Activated T-cell treated with anti-CD3 and anti-CD28 coated beads for 1 hour (primary cell): ENCODE data around the gene ERC1.
"Not testable (repeated sequence)": the region's sequence is repeated elsewhere in the genome, so short reads cannot be mapped to it uniquely, and the experiment has no call there.

ENCODE experiments used
- DNase-seq: peaks from one replicate; pipeline ENCODE4 v3.0.0-alpha.2; 2020; ENCODE audit warnings: low read depth

The ERC1 gene

DNA sequence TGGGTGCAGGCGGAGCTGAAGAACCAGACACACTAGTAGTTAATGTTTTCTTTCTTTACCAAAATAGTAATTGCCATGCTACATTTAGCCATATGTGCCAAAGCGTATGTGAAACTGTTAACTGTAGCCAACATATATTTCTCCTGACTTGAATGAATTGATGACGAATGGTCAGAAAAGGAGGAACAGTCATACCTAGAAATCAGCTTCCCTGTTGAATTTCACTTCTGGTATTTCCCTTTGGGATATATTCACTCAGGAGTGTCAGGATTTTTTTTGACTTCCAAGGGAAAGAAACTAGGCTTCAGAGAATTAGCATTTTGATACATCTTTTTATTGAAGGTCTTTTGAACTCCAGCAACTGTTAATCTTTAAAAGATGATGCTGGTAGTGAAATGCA is 87.0 kb downstream of the ERC1 start:
- DNase-seq, result no peak

DNA sequence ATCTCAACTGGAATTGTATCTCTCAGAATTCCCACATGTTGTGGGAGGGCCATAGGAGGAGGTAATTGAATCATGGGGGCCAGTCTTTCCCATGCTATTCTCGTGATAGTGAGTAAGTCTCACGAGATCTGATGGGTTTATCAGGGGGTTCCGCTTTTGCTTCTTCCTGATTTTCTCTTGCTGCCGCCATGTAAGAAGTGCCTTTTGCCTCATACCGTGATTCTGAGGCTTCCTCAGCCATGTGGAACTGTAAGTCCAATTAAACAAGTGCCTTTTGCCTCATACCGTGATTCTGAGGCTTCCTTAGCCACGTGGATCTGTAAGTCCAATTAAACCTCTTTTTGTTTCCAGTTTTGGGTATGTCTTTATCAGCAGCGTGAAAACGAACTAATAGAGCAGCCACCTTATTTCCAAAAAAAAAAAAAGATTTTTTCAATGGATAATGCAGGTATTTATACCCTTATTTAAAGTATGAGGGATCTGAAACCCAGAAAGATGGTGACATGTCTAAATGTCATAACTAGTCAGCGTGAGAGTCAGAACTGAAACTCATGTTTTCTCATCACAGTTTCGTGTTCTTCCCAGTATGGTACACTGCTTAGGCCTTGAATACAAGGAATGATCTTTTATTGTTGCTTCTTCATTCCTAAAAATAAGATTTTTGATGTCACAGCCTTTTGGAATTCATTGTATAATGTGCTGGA is 89.6 kb downstream of the ERC1 start:
- no peak for DNase-seq

DNA sequence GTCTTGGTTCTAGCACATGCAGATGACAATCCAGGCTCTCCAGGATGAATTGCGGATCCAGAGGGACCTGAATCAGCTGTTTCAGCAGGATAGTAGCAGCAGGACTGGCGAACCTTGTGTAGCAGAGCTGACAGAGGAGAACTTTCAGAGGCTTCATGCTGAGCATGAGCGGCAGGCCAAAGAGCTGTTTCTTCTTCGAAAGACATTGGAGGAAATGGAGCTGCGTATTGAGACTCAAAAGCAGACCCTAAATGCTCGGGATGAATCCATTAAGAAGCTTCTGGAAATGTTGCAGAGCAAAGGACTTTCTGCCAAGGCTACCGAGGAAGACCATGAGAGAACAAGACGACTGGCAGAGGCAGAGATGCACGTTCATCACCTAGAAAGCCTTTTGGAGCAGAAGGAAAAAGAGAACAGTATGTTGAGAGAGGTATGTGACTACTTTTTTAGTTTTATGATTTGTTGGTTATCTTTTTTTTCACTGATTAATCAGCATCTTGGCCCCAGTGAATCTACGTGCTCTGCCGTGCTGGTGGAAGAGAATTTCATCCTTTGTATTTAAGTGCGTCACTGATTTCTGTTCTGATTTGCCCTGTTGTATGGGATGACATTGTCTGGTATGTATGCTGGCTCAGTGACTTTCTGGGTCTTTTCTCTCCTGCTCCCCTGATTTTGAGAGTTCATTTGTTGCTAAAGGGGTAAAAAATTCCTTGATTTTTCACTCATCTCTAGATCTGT is 92.3 kb downstream of the ERC1 start:
- DNase-seq, result no peak

DNA sequence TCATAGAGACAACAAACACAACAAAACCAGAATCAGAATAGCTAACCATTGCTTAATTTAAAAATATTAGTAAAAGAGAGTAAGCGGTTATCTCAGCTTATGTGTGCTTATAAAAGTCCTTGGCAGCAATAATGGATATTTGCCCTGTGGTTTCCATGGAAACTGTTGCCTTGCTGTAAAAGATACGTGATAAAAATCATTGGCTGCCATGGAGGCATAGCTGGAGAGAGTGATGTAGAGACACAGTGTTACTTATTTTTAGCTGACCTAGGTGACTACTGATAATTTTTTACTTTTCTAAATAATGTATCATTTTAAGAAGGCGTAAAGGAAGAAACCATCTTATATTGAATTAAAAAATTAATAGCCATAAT is 92.9 kb downstream of the ERC1 start:
- no peak for DNase-seq

DNA sequence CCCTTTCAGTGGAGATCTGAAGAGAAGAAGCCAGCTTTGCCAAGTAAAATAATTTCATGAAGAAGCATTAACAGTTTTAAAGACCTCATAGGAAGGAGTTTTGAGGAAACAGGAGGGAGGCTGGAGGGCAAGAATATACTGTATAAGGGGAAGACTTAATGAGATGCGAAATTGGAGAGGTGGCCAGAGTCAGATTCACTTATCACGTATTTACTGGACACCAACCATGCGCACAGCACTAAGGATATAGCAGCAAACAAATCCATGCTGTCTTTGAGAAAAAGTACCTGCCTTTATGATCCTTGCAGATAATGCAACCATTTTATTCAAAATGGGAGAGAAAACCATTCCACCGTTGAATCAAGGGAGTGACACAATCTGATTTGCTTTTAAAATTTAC is 100.3 kb downstream of the ERC1 start:
- DNase-seq, result no peak

DNA sequence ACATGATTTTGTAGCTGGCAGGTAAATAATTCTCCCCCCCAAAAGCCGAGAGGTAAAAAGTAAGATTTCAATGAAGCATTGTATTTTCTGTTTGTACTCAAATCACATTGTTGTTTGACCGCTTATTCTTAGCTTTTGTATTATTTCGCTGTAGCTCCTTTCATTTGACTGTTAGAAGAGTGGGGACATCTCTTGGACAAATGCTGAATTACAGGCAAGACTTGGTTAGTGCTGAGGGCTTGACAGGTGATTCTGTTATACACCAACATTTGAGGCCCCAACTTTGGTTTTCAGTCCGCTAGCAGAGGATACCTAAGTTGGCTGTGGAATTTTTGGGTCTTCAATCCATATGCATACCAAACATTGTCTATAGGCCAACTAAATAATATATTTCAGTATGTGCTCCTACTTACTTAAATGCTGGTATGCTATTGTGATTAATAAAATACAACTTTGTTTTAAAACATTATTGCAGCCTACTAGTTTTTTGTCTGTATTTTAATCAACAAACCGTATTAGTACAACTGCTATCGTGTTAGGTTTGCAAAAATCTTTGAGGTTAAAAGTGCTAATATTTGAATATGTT is 102.2 kb downstream of the ERC1 start:
- no peak for DNase-seq

DNA sequence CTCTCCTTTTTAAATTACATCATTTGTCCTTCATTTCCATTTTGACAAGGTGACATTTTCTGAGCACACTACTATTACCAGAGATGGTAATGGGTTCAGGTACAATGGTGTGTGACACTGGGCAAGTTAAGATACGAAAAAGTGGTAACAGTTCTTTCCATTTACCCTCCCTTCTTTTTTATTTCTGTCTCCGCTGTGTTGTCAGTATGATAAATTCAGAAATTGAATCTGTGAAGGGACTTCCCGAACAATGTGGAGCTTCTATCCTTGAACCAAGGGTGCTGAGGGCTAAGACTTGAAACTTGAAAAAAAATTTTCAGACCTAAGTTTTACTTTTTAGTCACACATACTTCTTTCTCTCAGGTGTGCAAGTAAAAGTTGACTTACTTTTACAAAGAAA is 103.7 kb downstream of the ERC1 start:
- DNase-seq, result no peak

DNA sequence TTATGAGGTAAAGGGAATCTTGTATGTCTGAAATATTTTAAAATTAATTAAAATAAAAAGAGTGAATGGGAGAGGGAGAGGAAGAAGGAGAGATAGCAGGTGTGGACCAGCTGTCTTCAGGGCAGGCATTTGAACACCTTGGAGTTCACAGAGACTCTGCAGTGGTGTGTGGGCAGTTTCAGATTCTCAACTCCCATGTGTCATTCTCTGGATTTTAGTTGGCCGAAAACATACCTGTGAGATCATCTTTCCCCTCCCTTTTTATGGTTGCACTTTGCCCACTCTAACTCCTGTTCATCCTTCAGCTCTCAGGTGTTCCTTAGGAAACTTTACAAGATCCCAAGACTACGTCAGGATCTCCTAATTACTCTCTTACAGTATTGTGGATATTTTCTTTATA is 108.1 kb downstream of the ERC1 start:
- no peak for DNase-seq

DNA sequence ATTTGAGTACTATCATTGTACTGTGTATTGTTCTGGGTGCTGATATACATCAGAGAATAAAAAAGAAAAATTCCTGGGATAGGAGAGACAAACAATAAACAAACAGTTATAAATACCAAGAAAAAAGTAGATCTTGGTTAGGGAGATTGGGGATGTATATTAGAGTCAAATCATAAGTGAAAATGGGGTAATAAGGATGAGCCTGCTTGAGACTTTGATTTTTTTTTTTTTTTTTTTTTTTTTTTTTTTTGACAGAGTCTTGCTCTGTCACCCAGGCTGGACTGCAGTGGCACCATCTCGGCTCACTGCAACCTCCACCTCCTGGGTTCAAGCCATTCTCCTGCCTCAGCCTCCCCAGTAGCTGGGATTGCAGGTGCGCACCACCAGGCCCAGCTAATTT is 108.6 kb downstream of the ERC1 start:
- not testable (repeated sequence) for DNase-seq

DNA sequence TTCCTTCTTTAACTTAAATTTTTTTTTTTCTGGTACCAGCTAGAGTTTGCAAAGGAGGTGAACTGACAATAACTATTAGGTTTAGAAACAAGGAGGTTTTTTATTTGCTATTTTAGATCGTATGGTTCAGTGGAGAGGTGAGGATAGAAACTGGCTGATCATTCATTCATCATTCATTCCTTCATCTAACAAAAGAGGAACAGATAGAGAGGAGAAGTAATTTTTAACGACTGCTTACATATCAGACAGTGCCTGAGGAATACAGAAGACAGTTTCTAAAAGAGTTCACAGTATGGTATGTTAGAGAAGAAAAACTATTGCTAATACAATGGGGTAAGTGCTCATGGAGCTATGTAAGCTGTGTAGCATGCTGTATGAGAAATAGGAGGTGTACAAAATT is 111.1 kb downstream of the ERC1 start:
- no peak for DNase-seq

DNA sequence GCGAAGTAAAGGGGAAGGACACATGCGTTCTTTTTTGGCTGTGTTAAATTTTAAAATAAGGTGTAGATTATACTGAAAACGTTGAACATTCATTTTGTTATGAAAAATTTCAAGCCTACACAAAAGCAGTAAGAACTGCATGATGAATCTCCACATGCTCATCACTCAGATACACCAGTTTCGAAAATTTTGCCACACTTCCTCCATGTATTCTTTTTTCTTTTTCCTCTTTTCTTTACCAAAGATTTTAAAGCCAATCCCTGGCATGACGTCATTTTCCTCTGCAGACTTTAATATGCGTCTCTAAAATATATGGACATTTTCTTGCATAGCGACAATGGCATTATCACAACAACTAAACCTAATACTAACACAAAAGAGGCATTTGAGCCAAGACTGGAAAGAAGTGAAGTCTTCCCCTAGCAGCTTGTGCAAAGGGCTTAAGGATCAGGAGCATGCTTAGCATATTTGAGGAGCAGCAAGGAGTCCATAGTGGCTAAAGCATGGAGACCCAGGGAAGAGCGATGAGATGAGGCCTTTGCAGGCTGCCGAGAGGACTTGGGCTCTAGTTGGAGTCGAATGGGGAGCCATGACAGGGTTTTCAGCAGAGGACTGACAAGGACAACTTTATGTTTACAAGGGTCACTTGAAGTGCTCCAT is 111.9 kb downstream of the ERC1 start:
- DNase-seq, result no peak

DNA sequence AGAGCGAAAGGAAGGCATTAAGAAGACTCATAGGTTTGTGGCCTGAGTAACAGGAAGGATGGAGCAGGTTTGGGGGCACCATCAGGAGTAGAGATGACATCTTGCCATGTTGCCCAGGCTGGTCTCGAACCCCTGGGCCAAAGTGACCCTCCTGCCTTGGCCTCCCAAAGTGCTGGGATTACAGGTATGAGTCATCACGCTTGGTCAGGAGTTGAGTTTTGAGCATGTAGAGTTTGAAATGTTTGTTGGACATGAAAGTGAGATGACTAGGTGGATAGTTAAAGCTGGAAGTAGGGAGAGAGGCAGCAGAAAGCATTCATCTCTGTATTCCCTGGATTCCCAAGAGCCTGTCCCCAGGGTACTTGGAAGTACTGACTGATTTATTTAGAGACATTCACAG is 112.6 kb downstream of the ERC1 start:
- DNase-seq, result no peak

DNA sequence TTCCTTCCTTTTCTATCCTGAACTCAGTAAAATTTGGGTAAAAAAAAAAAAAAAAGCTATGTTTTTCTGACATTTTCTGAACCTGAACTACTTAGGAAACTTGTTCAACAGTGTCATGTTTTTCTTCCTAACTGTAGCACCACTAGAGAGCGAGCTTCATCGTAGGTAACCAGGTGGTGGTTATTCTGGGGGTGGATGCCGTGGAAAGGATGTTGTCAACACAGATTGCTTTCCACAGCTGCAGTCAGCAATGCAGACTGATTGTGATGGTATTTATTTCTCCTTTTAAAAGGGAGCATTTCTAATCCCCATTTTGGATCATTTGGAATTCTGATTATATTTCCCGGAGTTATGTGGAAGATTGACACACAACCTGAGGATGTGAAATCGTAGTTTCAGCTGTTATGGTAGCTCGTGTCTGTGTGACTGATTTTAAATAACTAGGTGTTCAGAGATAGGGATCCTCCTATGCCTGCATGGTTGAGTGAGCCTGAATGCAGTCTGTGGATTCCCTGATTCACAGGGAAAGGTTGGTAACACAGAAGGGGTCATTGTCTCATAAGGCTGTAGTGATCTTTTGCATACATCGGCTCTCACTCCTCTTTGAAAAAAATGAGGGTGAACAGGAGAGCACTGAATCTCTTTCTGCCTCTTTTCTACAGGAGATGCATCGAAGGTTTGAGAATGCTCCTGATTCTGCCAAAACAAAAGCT is 113.2 kb downstream of the ERC1 start:
- DNase-seq, result no peak

DNA sequence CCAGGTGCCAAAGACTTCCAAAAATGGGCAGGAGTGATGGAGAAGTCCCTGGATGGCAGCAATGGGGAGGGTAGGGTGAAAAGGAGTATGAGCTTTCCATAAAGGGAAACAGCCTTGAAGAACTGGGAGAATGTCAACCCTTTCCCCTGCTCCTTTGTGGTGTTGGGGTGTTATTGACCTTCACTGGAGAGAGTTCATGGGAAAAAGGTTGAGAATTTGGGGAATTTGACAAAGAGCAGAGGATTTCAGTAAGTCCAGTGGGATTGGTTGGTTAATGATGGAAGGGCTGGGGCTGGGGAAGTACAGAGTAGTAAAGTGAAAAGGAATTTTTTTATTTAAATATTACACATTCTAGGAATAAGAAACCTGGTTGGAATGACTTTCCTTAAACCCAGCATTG is 116.6 kb downstream of the ERC1 start:
- DNase-seq, result no peak

DNA sequence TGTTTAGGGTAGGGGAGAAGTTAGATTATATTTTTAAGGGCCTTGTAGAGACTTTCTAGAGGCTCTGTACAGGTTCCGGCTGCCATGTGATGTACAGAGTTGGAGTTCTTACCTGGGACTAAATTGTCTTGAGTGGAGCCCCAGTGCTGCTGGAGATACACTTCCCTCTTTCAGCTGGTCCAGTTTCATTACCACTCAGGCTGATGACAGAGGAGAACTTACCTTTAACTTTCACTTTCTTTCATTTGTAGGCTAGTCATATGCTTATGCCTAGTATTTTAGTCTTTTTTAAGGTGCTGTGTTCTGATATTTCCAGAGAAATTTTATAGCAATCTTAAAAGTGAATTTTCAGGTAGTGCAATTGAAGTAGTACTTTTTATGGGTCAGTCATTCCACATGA is 117.3 kb downstream of the ERC1 start:
- no peak for DNase-seq

DNA sequence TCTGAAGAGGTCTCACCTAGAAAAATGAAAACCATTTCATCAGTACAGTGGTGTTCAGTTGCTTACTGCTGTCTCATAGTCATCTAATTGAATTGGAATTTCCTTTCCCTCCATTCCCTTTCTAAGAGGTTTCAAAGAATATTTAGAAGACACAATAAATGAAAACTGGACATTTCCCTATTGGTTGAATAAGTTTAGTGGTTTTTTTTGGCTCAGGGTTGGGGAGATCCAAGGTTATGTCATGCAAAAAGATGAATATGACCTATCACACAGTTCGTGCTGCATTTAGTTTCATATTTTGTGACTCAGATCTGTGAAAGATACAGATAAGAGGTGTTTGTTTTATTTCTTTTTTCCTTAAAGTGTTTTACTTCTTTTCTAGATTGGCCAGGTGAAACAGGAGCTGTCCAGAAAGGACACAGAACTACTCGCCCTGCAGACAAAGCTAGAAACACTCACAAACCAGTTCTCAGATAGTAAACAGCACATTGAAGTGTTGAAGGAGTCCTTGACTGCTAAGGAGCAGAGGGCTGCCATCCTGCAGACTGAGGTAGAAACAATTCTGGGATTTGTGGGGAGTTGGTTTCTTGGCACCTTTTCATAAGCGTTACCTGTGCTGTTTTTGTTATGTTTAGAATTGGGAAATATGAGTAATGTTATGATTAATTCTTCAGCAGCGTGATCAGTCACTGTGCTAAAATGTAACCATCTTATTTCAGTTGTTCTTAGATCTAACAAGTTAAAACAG is 124.6 kb downstream of the ERC1 start:
- DNase-seq, result no peak

DNA sequence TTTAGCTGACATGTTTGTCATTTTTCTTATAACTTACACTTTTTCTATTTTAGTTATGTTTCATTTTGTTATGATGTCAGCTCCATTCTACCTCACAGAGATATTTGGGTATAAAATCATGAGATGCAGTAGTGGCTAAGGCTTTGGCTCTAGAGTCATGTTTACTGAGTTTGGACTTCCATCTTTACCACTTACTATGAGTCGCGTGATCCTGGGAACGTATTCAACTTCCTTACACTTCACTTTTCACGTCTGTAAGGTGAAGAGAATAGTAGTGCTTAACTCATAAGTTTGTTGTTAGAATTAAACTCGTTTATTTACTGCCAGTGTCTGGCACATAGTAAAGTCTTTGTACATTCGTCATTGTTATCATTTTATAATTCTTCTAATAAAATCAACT is 126.3 kb downstream of the ERC1 start:
- no peak for DNase-seq

DNA sequence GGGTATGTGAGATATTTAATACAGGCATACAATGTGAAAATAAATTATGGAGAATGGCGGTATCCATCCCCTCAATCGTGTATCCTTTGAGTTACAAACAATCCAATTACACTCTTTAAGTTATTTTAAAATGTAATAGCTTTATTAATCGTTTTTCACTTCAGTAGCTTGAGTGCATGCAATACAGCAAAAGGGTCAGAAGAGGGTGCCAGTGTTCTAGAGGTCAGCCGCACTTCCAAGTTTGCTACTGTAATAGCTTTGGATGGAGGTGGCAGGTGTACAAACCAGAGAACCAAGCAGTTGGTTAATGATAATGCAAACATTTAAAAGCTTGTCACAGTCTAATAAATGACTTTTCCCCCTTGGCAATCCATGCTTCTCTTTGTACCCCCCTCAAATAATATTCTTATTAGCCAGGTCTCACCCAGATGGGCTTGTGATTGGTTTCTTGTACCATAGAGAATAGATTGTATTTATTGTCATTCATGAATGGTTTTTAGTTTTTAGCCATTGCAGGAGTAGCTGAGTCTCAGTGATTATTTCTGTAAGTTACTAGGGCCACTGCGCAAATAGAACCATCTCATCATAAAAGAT is 127.0 kb downstream of the ERC1 start:
- peak; percentile 56 for DNase-seq

DNA sequence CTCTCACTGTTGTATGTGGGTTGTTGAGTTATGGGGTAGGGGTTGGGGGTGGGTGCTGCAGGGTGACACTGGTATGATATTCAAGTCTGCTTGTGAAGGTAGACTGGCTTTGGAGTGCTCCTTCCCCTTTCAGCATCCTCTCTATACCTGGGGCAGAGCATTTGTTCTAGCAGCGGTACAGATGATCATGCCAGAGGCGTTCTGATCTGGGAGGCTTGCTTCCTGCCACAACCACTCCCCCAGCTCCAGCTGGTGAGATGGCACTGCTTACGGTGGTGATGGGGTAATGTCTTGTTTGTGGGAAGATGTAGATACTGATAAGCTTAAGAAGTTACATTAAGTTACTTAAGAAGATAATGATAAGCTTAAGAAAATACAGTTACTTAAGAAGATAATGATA is 131.8 kb downstream of the ERC1 start:
- DNase-seq, result peak; percentile 10

DNA sequence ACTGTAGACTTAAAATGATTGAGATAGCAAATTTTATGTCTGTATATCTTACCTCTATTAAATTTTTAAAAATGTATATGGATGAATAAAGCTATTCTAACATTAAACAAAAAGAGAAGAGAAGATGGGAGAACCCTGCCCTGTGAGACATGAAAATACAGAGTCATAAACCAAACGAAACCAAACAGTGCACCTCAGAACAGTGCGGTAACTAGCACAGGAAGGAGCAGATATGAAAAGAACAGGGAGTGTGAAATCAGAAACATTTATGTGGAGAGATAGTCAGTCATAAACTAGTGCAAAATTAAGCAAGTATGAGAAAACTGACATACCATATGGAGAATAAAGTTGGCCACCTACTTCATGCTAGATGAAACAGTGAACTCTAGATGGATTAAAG is 135.1 kb downstream of the ERC1 start:
- no peak for DNase-seq

DNA sequence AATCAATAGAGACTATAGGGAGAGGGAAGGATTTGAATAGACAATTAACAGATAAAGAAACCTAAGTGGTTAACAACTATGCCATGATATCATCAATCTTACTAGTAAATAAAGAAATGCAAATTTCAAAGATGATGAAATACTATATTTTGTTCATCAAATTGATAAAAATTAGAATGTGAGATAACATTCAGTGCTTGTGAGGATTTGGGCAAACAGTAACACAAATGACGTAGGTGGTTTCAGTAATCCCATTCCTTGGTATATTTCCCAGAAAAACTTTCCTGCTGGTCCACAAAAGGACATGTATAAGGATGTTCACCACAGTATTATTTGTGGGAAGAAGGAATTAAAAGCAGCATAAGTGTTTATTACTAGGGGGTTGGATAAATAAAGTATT is 136.0 kb downstream of the ERC1 start:
- DNase-seq, result no peak
